Urinary bladder (tissue), 4 donors: ENCODE measurements around the gene PARN. TPM values are rescaled to one million over a fixed set of nuclear protein-coding genes. Genes with fewer than 3 reads are reported as not detected.
"Not testable (repeated sequence)": the region's sequence is repeated elsewhere in the genome, so short reads cannot be mapped to it uniquely, and the experiment has no call there.

ENCODE experiments used
- DNase-seq: peaks from one replicate; pipeline ENCODE4 v3.0.0-alpha.2; 2015; ENCODE audit errors: extremely low spot score
- H3K27ac ChIP-seq: one replicate; pipeline ENCODE4 v1.5.1; 2013; ENCODE audit warnings: low read depth, mild to moderate bottlenecking, moderate library complexity
- H3K36me3 ChIP-seq: one replicate; pipeline ENCODE4 v1.6.1; 2013; ENCODE audit warnings: mild to moderate bottlenecking, moderate library complexity; ENCODE audit not compliant: insufficient read depth
- H3K4me1 ChIP-seq: one replicate; pipeline ENCODE4 v1.6.1; 2013; ENCODE audit warnings: mild to moderate bottlenecking, moderate library complexity; ENCODE audit not compliant: insufficient read depth
- H3K4me3 ChIP-seq: one replicate; pipeline ENCODE4 v1.5.1; 2013; ENCODE audit warnings: low read depth, low read length
- WGBS: extraction: QIAGEN DNeasy Blood & Tissue Kit; methylation state at CpG from one replicate; pipeline ENCODE4 v1.1.7; 2013; 5-methylcytosine and 5-hydroxymethylcytosine counted together
- polyA plus RNA-seq: library from polyadenylated mRNA; stranded (reverse); fragments of 200-250 nt; gene quantifications from one replicate; pipeline ENCODE4 v1.2.3, GENCODE V29; 2013
- total RNA-seq: library from RNA; depleted of rRNA; stranded (reverse); fragments of >200 nt; gene quantifications from one replicate; pipeline ENCODE4 v1.2.3, GENCODE V29; 2014
- donor health status: healthy with polysubstance abuse.
- donor health status: healthy.

PARN gene
- total and polyA plus RNA-seq, 2 donors, result 25.8 to 37.4 TPM

DNA sequence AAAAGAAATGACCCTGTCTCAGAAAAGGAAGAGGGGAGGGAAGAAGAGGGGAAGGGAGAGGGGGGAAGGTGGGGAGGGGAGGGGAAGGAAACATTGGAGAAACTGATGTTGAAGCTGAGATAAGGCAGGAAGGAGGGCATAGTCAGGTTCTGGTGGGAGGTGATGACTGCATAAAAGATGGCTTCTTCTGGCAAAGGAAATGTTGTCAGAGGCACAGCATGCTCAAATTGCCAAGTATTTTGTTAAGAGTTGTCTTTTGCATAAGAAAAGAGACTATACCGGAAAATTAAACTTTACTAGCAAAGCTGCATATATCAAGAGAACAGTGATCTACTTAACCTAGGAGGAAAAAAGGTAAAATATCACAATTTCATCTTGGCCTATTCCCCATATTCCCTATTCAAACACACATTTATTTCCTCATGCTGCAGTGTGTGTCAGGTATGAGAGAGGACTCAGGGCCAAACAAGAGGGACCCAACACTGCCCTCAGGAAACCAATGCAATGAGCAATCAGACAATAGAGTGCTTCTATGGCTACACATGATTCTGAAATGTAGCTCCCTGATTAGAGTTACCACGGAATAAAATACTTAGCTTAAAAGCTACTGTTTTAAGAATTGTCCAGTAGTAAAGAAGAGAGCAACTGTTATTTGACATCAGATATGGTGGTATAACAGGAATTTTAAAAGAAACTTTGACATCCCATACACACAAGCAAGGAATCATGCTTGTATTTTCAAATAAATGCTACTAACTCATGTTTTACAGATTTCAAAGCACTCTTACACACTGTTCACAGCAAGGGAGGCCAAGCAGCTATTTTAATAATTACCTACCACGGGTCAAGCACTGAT is 80.9 kb downstream of the PARN start:
- 60% methylated on average over 3 of the region's 3 CpGs for WGBS
- no peak overlapping the region for H3K27ac ChIP-seq
- H3K4me3 ChIP-seq, result no peak overlapping the region
- DNase-seq, result no peak
- no peaks in the 10 kb centered on the region for H3K4me1 ChIP-seq
- H3K36me3 ChIP-seq, result no peaks in the 10 kb centered on the region

DNA sequence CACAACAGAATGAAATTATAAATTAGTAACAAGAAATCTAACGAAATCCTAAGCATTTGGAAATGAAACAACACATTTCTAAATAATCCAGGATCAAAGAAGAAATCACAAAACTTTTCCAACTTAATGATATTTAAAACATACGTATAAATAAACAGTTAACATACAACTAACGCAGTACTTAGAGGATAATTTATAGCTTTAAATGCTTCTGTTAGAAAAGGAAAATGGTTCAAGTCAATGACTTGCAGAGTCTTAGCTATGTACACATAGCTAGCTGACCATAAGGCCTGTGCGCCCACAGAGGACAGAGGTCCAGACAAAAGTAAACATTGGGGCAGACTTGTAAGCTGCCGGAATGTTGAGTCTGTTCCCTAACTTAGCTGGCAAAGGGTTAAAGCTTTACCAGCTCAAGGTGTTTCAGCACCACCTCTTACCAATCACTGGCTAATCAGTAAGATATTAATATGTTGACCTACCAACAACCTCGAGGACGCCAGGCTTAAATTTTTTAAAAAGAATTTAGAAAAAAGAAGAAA is 84.6 kb downstream of the PARN start:
- Histone ChIP-seq H3K4me1 (no peaks in the 10 kb centered on the region), H3K4me3 (no peak overlapping the region), H3K27ac (no peak overlapping the region), H3K36me3 (no peaks in the 10 kb centered on the region)
- 83% methylated on average over 7 of the region's 7 CpGs for WGBS
- DNase-seq, result no peak

DNA sequence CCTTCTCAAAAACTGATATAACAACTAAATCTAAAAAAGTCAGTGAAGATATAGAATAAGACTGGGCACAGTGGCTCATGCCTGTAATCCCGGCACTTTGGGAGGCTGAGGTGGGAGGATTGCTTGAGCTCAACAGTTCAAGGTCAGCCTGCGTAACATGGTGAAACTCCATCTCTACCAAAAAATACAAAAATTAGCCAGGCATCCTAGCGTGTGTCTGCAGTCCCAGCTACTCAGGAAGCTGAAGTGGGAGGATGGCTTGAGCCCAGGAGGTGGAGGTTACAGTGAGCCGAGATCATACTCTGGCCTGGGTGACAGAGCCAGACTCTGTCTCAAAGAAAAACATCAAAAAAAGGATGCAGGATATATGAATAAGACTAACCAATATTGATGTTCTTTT is 85.2 kb downstream of the PARN start:
- DNase-seq, H3K4me3 ChIP-seq, H3K4me1 ChIP-seq, H3K36me3 ChIP-seq, H3K27ac ChIP-seq: not testable (repeated sequence)
- WGBS, result 91% methylated on average over 4 of the region's 4 CpGs

DNA sequence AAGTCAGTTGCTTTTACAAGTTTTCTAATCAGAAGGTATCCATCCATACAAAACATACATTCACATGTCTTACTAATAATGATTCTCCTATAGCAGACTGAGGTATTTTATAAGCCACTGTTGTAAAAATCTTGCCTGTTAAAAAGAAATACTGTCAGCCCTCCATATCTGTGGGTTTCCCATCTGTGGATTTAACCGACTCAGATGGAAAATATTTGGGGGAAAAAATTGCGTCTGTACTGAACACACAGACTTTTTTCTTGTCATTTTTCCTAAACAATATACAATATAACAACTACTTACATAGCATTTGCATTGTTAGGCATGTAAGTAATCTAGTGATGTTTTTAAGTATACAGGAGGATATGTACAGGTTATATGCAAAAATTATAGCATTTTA is 90.4 kb downstream of the PARN start:
- no peak for DNase-seq
- no peaks in the 10 kb centered on the region for H3K36me3 ChIP-seq
- no peaks in the 10 kb centered on the region for H3K4me1 ChIP-seq
- no peak overlapping the region for H3K27ac ChIP-seq
- no peak overlapping the region for H3K4me3 ChIP-seq
- WGBS, result 69% methylated on average over 2 of the region's 2 CpGs

DNA sequence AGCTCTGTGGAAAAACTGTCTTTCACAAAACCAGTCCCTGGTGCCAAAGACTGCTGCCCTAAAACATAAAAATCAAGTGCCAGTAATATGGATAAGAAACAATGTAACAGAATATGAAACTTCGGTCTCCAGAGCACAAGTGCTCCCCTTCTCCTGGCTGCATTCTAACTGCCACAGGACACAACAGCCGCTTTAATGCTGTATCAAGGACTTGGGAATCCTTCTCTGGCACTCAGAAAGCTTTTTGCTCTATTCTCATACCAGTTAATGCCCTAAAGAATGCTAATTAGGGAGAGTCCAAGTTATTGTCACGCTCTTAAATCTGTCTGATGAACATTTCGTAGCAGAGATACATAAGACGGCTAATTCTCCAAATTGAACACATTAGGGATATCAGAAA is 90.9 kb downstream of the PARN start:
- Histone ChIP-seq H3K27ac (no peak overlapping the region), H3K36me3 (no peaks in the 10 kb centered on the region), H3K4me3 (no peak overlapping the region), H3K4me1 (no peaks in the 10 kb centered on the region)
- no peak for DNase-seq
- 91% methylated on average over 5 of the region's 5 CpGs for WGBS

DNA sequence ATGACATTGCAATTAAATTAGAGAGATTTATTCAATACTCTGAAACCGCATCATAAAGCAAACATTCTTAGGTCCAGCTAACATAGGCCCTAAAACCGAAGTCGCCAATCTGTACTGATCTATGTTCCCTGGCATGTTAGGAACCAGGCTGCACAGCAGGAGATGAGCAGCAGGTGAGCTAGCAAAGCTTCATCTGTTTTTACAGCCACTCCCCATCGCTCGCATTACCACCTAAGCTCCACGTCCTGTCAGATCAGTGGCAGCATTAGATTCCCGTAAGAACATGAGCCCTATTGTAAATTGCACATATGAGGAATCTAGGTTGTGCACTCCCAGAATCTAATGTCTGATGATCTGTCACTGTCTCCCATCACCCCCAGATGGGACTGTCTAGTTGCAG is 91.5 kb downstream of the PARN start:
- Histone ChIP-seq H3K27ac (no peak overlapping the region), H3K4me3 (no peak overlapping the region), H3K4me1 (no peaks in the 10 kb centered on the region), H3K36me3 (no peaks in the 10 kb centered on the region)
- DNase-seq, result no peak
- WGBS, result 96% methylated on average over 7 of the region's 7 CpGs

DNA sequence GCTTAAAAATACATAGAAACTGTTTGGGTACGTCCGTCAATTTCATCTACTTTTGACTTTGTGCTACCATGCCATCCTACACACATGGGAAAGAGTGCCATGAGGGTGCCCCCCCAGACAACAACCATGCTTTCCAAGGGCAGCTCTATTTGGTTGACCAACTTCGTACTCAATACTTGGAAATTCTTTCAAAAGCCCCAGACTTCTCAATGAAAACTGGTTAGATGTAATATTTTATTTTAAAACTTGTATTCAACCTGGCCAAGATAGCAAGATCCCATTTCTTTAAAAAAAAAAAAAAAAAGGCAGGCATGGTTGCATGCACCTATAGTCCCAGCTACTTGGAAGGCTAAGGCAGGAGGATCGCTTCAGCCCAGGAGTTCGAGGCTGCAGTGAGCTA is 98.4 kb downstream of the PARN start:
- H3K36me3 ChIP-seq, result no peaks in the 10 kb centered on the region
- H3K4me1 ChIP-seq, result peaks cover 1% of the 10 kb centered on the region
- H3K4me3 ChIP-seq, result no peak overlapping the region
- no peak overlapping the region for H3K27ac ChIP-seq
- no peak for DNase-seq
- WGBS, result 98% methylated on average over 5 of the region's 5 CpGs

DNA sequence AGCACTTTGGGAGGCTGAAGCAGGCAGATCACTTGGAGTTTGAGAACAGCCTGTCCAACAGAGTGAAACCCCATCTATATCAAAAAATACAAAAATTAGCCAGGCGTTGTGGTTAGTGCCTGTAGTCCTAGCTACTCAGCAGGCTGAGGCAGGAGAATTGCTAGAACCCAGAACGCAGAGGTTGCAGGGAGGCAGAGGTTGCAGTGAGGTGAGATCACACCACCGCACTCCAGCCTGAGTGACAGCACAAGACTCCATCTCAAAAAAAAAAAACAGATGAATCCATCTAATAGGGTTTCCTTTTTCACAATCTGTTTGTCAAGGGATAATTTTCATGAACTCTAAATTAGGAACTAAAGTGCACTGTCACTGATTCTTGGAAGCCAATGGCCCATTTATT is 99.0 kb downstream of the PARN start:
- Histone ChIP-seq H3K36me3 (no peaks in the 10 kb centered on the region), H3K4me1 (peaks cover 1% of the 10 kb centered on the region), H3K4me3 (no peak overlapping the region), H3K27ac (no peak overlapping the region)
- WGBS, result 92% methylated on average over 3 of the region's 3 CpGs
- DNase-seq, result no peak

DNA sequence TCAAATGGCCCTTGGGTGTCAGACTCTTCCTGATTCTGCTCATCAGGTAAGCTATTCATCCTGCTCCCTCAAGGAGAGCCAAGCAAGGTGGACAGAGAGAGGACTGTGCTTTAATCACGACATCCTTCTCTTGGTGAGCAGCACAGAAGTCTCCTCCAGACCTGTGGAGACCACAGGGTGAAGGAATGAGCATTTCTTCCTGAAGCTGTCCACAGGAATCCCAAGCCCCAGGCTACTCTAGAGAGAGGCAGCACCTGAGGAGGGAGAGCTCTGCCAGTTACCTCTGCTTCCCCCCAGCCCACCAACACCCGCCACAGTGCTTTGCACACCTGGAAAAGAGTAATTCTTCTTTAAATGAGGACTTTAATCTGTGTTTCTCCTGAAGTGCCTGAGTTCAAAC is 100.0 kb downstream of the PARN start:
- peaks cover 1% of the 10 kb centered on the region for H3K4me1 ChIP-seq
- H3K27ac ChIP-seq, result no peak overlapping the region
- no peak overlapping the region for H3K4me3 ChIP-seq
- no peak for DNase-seq
- 91% methylated on average over 2 of the region's 2 CpGs for WGBS
- H3K36me3 ChIP-seq, result no peaks in the 10 kb centered on the region

DNA sequence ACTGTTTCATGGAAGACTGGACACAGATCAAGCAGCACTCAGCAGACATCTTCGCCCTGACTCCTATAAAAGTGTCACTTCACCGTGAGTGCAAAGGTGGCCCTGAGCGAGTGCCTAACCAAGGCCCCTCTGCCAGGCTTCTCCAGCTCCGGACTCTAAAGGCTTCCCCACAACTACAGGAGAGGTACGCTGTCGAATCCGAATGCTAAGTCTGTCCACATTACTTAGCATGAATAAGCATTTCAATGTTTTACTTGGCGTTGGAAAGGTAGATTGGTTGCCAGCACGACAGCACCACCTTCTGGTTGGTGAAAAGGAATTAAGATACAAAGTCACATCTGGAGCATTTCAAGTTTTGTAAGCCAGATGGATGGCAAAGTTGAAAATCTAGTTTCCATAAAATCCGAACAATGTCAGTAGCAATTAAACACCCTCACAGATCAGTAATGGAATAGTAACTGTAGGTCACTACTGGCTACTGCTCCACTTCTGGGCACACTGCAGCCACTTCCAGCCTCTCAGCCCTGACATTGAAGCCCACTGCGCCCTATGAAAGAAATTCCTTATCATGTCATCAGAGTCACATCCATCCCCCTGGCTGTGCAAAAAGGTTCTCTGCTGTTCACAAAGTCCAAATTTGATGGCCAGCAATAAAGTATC is 100.9 kb downstream of the PARN start:
- Histone ChIP-seq H3K4me3 (no peak overlapping the region), H3K36me3 (no peaks in the 10 kb centered on the region), H3K4me1 (peaks cover 1% of the 10 kb centered on the region), H3K27ac (no peak overlapping the region)
- peak; percentile 83 for DNase-seq
- WGBS, result 16% methylated on average over 11 of the region's 11 CpGs

DNA sequence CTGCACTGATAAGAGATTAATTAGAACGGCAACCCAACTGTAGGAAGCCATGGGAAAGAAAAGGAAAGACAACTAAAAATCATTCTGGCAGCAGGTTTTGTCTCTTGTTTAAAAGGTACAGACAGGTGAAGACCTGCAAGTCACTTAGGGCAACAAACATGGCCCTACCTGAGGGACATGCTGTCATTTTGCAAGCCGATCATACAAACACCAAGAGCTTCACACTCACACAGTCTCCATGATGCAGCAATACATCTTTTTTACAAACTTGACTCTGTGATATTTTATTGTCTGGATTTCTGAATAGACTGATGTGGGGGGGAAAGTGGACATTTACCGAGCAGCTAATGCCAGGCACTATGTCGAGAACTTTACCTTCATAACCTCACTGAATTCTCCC is 101.8 kb downstream of the PARN start:
- no peak overlapping the region for H3K27ac ChIP-seq
- H3K4me1 ChIP-seq, result peaks cover 1% of the 10 kb centered on the region
- no peak for DNase-seq
- H3K36me3 ChIP-seq, result no peaks in the 10 kb centered on the region
- 93% methylated on average over 4 of the region's 4 CpGs for WGBS
- H3K4me3 ChIP-seq, result no peak overlapping the region

DNA sequence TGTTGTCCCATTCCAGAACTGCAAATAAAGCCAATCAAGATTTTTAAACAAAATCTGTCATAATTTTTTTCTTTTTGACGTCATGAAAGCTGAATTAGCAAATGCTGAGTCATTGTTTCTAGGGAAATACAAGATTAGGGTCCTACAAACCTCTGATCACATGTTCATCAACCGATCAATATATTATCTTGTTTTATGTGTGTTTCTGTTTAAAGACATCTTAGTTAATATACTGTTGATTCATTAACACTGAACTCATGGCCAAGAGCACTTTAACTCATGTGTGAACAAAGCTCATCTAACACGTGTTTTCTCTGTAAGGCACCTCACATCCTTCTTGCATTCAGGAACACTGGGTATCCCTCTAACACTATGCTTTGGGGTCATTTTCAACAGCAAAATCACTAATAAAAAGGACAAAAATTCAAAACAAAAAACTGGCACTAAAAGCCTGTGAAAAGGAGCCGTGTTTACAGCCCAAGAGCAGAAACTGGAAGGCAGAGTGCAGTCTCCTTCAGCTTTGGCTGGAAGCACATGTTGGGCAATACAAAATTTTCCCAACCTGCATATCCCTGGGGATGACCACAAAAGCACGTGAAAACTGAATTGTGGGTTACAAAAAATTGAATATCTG is 102.5 kb downstream of the PARN start:
- no peak overlapping the region for H3K27ac ChIP-seq
- 59% methylated on average over 5 of the region's 5 CpGs for whole genome bisulfite sequencing
- no peaks in the 10 kb centered on the region for H3K36me3 ChIP-seq
- no peak for DNase-seq
- no peak overlapping the region for H3K4me3 ChIP-seq
- peaks cover 1% of the 10 kb centered on the region for H3K4me1 ChIP-seq

DNA sequence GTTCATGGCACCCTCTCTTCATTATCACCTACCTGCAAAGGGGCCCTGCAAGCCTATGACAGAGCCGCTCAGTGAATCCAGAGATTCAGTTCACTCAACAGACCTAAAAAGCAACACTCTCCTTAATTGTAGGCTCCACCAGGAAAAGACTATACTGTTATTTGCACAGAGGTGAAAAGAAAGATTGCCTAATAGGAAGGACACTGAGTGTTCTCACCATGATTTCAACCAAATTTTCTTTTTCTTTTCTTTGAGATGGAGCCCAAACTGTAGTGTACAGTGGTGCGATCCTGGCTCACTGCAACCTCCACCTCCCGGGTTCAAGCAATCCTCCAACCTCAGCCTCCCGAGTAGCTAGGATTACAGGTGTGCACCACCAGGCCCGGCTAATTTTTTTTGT is 104.5 kb downstream of the PARN start:
- Histone ChIP-seq H3K36me3 (no peaks in the 10 kb centered on the region), H3K4me1 (peaks cover 1% of the 10 kb centered on the region), H3K27ac (no peak overlapping the region), H3K4me3 (no peak overlapping the region)
- 97% methylated on average over 5 of the region's 5 CpGs for WGBS
- no peak for DNase-seq

DNA sequence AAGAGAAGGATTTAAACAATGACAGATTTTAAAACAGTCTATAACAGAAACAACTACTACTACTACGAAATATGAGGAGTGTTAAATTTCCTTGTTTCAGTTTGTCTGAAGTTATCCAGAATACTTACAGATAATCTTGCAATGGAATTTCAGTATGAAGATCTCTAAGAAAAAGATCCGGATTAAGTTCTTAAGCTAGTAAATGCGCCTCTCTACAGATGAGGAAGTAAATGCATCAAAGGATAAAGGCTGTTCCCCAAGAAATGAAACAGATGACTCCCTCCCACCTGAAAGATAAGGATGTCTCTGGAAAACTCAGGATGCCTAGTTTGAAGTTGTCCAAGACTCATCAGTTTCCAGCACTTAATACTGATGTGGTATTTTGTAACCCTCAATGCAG is 105.1 kb downstream of the PARN start:
- Histone ChIP-seq H3K27ac (no peak overlapping the region), H3K4me3 (no peak overlapping the region), H3K36me3 (no peaks in the 10 kb centered on the region), H3K4me1 (peaks cover 1% of the 10 kb centered on the region)
- 66% methylated on average over 3 of the region's 3 CpGs for WGBS
- DNase-seq, result no peak
